NOMO-1 treated with DMSO at 0.1 percent for 48 hours (cell line): ENCODE data around the gene SFXN5.
A peak's percentile ranks its signal among the peaks of the same experiment; 100 is the strongest.
"Not testable (repeated sequence)": the region's sequence is repeated elsewhere in the genome, so short reads cannot be mapped to it uniquely, and the experiment has no call there.

Experiments used
- DNase-seq: peaks from one replicate; lab custom pipeline; 2025; ENCODE audit not compliant: unreplicated experiment; lab: John Stamatoyannopoulos, UW

SFXN5 gene

DNA sequence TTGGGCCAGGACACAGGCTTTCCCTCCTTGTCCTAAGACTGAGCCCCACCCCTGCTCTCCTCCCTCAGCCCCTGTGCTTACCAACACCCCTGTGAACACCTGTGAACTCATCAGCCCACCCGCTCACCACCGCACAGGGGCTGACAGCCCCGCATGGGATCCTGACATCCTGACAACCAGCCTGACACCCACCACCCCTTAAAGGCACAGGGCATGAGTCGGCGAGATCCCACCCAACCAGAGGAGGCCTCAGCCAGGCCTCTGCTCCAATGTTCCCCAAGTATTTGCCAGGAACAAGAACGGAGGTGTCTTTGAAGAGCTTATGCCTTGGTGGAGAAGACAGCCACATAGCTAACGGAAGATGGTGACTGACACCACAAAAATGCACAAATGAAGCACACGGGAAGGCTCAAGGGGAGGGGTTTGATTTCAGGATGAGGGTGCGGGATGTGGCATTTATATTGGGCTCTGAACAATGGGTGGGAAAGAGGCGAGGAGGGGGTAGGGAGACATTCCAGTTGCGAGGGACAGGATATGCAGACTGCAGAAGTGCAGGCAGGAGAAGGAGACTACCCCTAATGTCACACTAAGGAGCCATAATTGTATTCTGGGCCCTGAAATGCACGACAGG, 30.2 kb upstream of the SFXN5 start:
- DNase-seq: no peak

DNA sequence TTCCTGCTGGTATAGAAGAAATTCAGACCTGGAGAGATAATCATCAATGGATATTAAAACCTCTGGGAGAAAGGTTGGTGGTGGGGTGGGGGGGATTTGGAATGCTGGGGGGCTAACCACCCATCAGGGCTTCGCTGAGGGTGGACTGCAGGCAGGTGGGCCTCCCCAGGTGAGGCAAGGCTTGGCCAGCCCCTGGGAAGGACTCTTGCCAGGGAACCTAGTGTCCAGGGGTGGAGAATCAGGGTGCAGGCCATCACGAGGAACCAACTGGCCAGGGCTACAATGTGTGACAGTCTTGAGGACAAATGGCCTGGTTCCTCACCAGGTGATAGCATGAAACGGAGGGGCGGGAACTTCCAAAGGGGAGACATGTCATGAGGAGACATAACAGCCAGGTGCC, 29.4 kb upstream of the SFXN5 start:
- DNase-seq: no peak

DNA sequence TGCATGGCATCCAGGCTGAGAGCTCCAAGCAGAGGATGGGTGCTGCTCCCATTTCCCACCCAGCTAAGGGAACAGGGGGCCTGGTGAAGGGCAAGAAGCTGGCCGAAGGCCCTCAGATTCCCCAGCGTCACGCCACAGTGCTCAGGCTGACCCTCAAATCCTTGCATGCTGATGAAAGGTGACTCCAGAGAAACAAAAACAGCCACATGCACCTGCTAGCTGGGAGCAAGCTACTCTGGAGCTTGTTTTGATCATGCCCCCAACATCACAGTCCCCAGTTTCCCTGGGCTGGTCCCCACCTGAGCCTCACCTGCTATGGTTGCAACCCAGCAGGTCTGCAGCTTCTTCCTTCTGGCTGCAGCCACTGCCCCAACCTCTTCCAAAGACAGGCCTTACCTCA, 28.0 kb upstream of the SFXN5 start:
- DNase-seq: no peak

DNA sequence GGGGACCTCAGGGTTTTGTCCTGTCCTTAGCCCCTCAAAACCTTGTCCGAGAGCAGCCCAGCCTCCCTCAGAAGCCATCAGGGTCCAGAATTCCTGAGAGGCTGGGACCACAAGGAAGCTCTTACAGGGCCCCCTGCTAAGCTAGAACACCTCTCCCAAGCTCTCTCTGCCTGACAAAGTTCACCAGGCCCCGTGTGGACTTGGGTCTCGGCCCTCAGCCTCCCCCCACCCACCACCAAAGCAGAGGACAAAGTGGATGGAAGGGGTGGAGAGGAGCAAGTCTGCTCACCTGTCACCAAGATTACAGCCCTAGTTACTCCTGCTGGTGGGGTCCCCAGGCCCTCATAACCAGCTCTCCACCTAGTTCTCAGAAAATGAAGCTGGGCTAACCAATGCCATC, 24.4 kb upstream of the SFXN5 start:
- no peak for DNase-seq

GRCh38 chr2:73093601-73094218, 22.2 kb upstream of the SFXN5 start:
- not testable (repeated sequence) for DNase-seq

- DNase-seq: peak; percentile 9
Measured at GRCh38 chr2:73092146-73092783, 20.8 kb upstream of the SFXN5 start.

GRCh38 chr2:73091696-73092095, 20.2 kb upstream of the SFXN5 start:
- DNase-seq: no peak

- no peak for DNase-seq
Measured at GRCh38 chr2:73091164-73091563, 19.7 kb upstream of the SFXN5 start.

- DNase-seq: no peak
Measured at GRCh38 chr2:73089270-73090030, 17.9 kb upstream of the SFXN5 start.

DNA sequence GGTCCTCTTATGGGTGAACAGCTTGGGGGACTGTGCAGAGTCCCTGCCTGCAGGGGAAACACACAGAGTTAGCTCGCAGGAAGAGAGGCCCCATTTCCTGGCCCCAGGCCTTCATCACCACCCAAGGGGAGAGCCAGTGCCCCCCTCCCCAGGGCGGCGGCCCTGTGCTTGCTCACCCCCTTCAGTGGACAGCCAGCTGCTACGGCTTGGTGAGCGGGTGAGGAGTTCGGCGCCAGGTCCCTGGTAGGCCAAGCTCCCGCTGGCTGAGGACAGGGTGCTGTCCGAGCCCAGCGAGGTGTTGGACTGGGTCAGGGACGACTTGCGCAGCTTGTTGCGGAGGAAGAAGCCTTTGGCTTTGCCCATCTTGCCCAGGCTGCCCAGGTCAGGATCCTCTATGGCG, 17.2 kb upstream of the SFXN5 start:
- no peak for DNase-seq

DNA sequence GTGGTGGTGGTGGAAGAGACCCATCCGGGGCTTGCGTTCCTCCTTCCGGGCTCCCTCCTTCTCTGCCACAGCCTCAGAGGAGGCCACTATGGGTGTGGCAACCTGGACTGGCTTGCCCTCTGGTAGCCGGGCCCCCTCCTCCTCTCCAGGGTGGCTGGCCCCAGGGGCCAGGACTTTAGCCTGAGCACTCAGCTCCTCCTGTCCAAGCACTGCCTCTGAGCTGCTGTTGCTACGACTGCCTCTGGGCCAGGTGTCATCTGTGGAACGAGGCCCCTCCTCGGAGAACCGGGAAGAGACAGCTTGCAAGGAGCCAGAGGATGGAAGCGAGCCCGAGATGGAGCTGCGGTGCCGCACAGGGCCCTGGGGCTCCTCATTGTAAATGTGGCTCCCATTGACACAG, 16.7 kb upstream of the SFXN5 start:
- no peak for DNase-seq

- no peak for DNase-seq
Measured at GRCh38 chr2:73087311-73087710, 15.8 kb upstream of the SFXN5 start.

- peak; percentile 63 for DNase-seq
Measured at GRCh38 chr2:73085691-73086090, 14.2 kb upstream of the SFXN5 start.

- no peak for DNase-seq
Measured at GRCh38 chr2:73084971-73085370, 13.5 kb upstream of the SFXN5 start.

- DNase-seq: no peak
Measured at GRCh38 chr2:73083886-73084800, 12.6 kb upstream of the SFXN5 start.

- DNase-seq: no peak
Measured at GRCh38 chr2:73082523-73083410, 11.3 kb upstream of the SFXN5 start.

DNA sequence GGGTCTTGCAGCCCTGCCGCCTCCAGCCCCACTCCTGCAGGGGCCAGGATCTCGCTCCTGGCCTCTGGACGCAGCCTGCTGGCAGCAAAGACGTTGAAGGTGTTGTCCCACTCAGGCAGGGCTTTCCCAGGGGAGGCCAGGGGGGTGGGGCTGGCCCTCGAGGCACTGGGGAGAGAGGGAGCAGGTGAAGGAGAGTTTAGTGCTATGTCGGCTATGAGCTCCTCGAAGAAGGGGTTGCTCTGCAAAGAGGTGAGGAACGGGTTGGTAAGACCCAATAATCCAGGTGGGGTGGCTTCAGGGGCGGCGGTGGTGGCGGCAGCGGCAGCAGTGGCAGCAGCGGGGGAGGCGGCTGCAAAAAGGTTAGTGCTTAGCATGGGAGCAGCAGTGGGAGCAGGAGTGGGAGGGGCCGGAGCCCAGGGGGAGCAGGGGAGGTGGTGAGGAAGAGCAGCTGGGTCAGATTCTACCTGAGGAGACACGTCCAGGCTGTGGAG, 9.7 kb upstream of the SFXN5 start:
- no peak for DNase-seq

DNA sequence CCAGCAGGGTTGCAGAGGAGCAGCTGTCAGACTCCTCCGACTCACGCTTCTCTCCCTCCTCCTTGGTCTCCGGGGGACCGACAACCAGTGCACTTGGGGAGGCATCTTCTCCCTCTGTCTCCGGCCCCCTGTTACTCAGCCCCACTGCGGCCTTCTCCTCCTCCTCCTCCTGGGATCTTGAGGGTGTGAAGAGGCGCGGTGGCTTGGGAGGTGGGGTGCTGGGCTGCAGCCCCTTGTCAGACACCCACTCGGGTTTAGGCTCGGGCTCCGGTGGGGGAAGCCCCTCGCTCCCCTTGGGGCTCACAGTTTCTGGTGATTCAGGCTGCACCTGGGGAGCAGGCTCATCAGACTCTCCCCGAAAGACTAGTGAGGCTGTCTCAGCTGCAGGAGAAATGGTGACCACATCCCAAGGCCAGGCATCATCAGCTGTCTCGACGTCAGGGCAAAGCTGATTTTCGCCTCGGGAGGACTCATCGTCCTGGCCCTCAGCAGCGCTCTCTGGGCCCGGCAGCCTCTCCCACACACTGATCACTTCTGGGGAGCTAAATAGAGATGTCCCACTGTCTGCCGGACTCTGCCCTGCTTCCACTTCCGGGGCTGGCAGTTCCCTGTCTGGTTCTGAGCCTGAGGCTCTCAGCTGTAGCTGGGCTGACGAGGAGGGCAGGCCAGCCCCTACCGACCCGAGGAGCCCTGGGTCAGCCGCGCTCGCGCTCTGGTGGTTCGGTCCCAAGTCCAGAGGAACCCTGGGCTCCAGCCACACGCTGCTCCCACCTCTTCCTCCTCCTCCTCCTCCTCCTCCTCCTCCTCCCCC, 9.0 kb upstream of the SFXN5 start:
- DNase-seq: no peak

- DNase-seq: no peak
Measured at GRCh38 chr2:73079636-73080035, 8.1 kb upstream of the SFXN5 start.
